DOHH2 (cell line): ENCODE data around the gene TNPO2.
"Not testable (repeated sequence)": the region's sequence is repeated elsewhere in the genome, so short reads cannot be mapped to it uniquely, and the experiment has no call there.

Experiments
- H3F3A ChIP-seq: fragments of 200-600 bp; sonication (generic), shearing (Covaris generic); 2 replicates; pipeline ENCODE4 v1.6.0; 2016; ENCODE audit warnings: antibody characterized with exemption, mild to moderate bottlenecking; ENCODE audit not compliant: control insufficient read depth, insufficient read depth
- H3K27ac ChIP-seq: fragments of 200-600 bp; sonication (generic); 2 replicates; pipeline ENCODE4 v1.5.1; 2014; ENCODE audit warnings: low read depth, mild to moderate bottlenecking, low read length, moderate library complexity
- H3K27me3 ChIP-seq: fragments of 200-600 bp; sonication (generic); 2 replicates; pipeline ENCODE4 v1.6.1; 2014; ENCODE audit warnings: mild to moderate bottlenecking, low read length, mixed read lengths; ENCODE audit not compliant: control insufficient read depth
- H3K36me3 ChIP-seq: fragments of 200-600 bp; sonication (generic); 2 replicates; pipeline ENCODE4 v1.6.1; 2014; ENCODE audit warnings: mild to moderate bottlenecking, low read length, moderate library complexity, mixed read lengths; ENCODE audit not compliant: control insufficient read depth
- H3K4me1 ChIP-seq: fragments of 200-600 bp; sonication (generic); 2 replicates; pipeline ENCODE4 v1.6.1; 2014; ENCODE audit warnings: mild to moderate bottlenecking, low read length, mixed read lengths; ENCODE audit not compliant: control insufficient read depth
- H3K4me2 ChIP-seq: fragments of 200-600 bp; sonication (generic); 2 replicates; pipeline ENCODE4 v1.6.0; 2014; ENCODE audit warnings: mild to moderate bottlenecking, low read length, moderate library complexity
- H3K4me3 ChIP-seq: fragments of 200-600 bp; sonication (generic); 2 replicates; pipeline ENCODE4 v1.5.1; 2014; ENCODE audit warnings: mild to moderate bottlenecking, low read length, mixed read lengths
- H3K79me2 ChIP-seq: fragments of 200-600 bp; sonication (generic); 2 replicates; pipeline ENCODE4 v1.6.1; 2014; ENCODE audit warnings: mild to moderate bottlenecking, low read length, mixed read lengths; ENCODE audit not compliant: control insufficient read depth
- H3K9me2 ChIP-seq: fragments of 200-600 bp; sonication (generic); replicated peaks from 2 replicates; pipeline ENCODE4 v1.6.1; 2014; ENCODE audit warnings: mild to moderate bottlenecking, low read length, mixed read lengths; ENCODE audit not compliant: control insufficient read depth
- H3K9me3 ChIP-seq: fragments of 200-600 bp; sonication (generic); 2 replicates; pipeline ENCODE4 v1.6.1; 2014; ENCODE audit warnings: antibody characterized with exemption, low read length, mixed read lengths; ENCODE audit not compliant: control insufficient read depth, insufficient read depth
- H4K20me1 ChIP-seq: fragments of 200-600 bp; sonication (generic); 2 replicates; pipeline ENCODE4 v1.6.0; 2014; ENCODE audit warnings: low read depth, mild to moderate bottlenecking, antibody characterized with exemption, low read length, moderate library complexity; ENCODE audit not compliant: control insufficient read depth, insufficient read depth
- CTCF ChIP-seq: fragments of 200-600 bp; sonication (generic); IDR thresholded peaks from one replicate; pipeline ENCODE4 v1.5.1; 2014; ENCODE audit warnings: antibody characterized with exemption, mild to moderate bottlenecking, low read depth, low read length; ENCODE audit not compliant: poor library complexity, severe bottlenecking
- EZH2phosphoT487 ChIP-seq: fragments of 200-600 bp; sonication (generic); IDR thresholded peaks from 2 replicates; pipeline ENCODE4 v1.6.1; 2017; ENCODE audit warnings: borderline replicate concordance, mild to moderate bottlenecking, antibody characterized with exemption, low read length, moderate library complexity, mixed read lengths

TNPO2 gene

GRCh38 chr19:12701596-12702282, 22.0 kb downstream of the TNPO2 start:
- Histone ChIP-seq H3K27me3 (no peaks in the 10 kb centered on the region), H3K27ac (no peak overlapping the region), H3K79me2 (peaks cover 5% of the 10 kb centered on the region), H3K4me1 (peaks cover 32% of the 10 kb centered on the region), H3K4me2 (no peak overlapping the region), H3F3A (peaks cover 24% of the 10 kb centered on the region), H3K36me3 (peaks cover 73% of the 10 kb centered on the region), H3K9me3 (no peaks in the 10 kb centered on the region), H3K9me2 (no peaks in the 10 kb centered on the region), H3K4me3 (no peak overlapping the region), H4K20me1 (peaks cover 5% of the 10 kb centered on the region; the same call in 1 of the 2 replicates)
- TF ChIP-seq CTCF (no peak), EZH2phosphoT487 (no peak)

GRCh38 chr19:12698138-12698537, 25.6 kb downstream of the TNPO2 start:
- no peak for TF ChIP-seq EZH2phosphoT487
- TF ChIP-seq CTCF, result no peak
- peak overlapping the region; percentile 94 for H3K4me2 ChIP-seq
- H3K4me1 ChIP-seq, result peaks cover 37% of the 10 kb centered on the region

GRCh38 chr19:12697425-12697824, 26.3 kb downstream of the TNPO2 start:
- H4K20me1 ChIP-seq, H3K79me2 ChIP-seq, H3K9me3 ChIP-seq, H3K9me2 ChIP-seq, H3K27me3 ChIP-seq: not testable (repeated sequence)
- peaks cover 31% of the 10 kb centered on the region for H3K4me1 ChIP-seq
- peaks cover 32% of the 10 kb centered on the region for H3K36me3 ChIP-seq
- H3K27ac ChIP-seq, result peak overlapping the region; percentile 87
- H3K4me3 ChIP-seq, result peak overlapping the region; percentile 86
- H3K4me2 ChIP-seq, result peak overlapping the region; percentile 94
- peaks cover 24% of the 10 kb centered on the region for H3F3A ChIP-seq

More at GRCh38 chr19:12698138-12698537, 25.6 kb downstream of the TNPO2 start:
- Histone ChIP-seq H4K20me1 (peaks cover 5% of the 10 kb centered on the region; the same call in 1 of the 2 replicates), H3K9me2 (no peaks in the 10 kb centered on the region), H3F3A (peaks cover 24% of the 10 kb centered on the region), H3K4me3 (no peak overlapping the region), H3K9me3 (no peaks in the 10 kb centered on the region), H3K36me3 (peaks cover 39% of the 10 kb centered on the region), H3K27me3 (no peaks in the 10 kb centered on the region), H3K79me2 (peaks cover 9% of the 10 kb centered on the region), H3K27ac (no peak overlapping the region)
